Keratinocyte (primary cell): ENCODE results near the gene PRDX1. TPM values are rescaled to one million over a fixed set of nuclear protein-coding genes. Genes with fewer than 3 reads are reported as not detected.
A peak's percentile ranks its signal among the peaks of the same experiment; 100 is the strongest.
"Not testable (repeated sequence)": the region's sequence is repeated elsewhere in the genome, so short reads cannot be mapped to it uniquely, and the experiment has no call there.

Experiments
- DNase-seq: peaks from one replicate; pipeline ENCODE4 v3.0.0-alpha.2; 2011; ENCODE audit warnings: low read depth, missing footprints, low spot score
- FAIRE-seq: peaks from 2 replicates; lab custom pipeline; 2011; peaks lifted over from hg19 to GRCh38; lab: Jason Lieb, UNC
- H2AFZ ChIP-seq: 2 replicates; pipeline ENCODE4 v1.6.0; 2012; ENCODE audit warnings: low read length, control low read depth, inconsistent platforms; ENCODE audit not compliant: control insufficient read depth
- H3K27ac ChIP-seq: 2 replicates; pipeline ENCODE4 v1.5.1; 2011; ENCODE audit warnings: low read length; ENCODE audit not compliant: control insufficient read depth, insufficient read depth
- H3K27me3 ChIP-seq: 3 replicates; pipeline ENCODE4 v1.6.0; 2011; ENCODE audit warnings: low read length; ENCODE audit not compliant: control insufficient read depth, insufficient read depth; ENCODE audit errors: extremely low read depth
- H3K36me3 ChIP-seq, 2 experiments: 2 replicates in 1 of 2; 3 replicates in 1 of 2; pipeline ENCODE4 v1.5.1; 2011; ENCODE audit warnings: low read length in 2 of 2, mild to moderate bottlenecking in 1 of 2; ENCODE audit not compliant: control insufficient read depth in 2 of 2, insufficient read depth in 2 of 2; ENCODE audit errors: extremely low read depth in 1 of 2
- H3K4me1 ChIP-seq: 3 replicates; pipeline ENCODE4 v1.5.1; 2011; ENCODE audit warnings: low read length; ENCODE audit not compliant: control insufficient read depth, insufficient read depth; ENCODE audit errors: extremely low read depth
- H3K4me2 ChIP-seq: 3 replicates; pipeline ENCODE4 v1.6.0; 2011; ENCODE audit warnings: low read depth, low read length; ENCODE audit not compliant: control insufficient read depth, insufficient read depth; ENCODE audit errors: extremely low read depth
- H3K4me3 ChIP-seq, 3 experiments: fragments of 200-600 bp in 1 of 3; sonication (generic) in 1 of 3; 2 replicates in 2 of 3; 3 replicates in 1 of 3; pipeline ENCODE4 v1.5.1; 2011 to 2016; ENCODE audit warnings: low read length in 3 of 3, mild to moderate bottlenecking in 3 of 3, control low read depth in 2 of 3, inconsistent platforms in 1 of 3, low read depth in 1 of 3, mixed read lengths in 1 of 3, mixed run types in 1 of 3, moderate library complexity in 1 of 3; ENCODE audit not compliant: control insufficient read depth in 2 of 3, insufficient read depth in 2 of 3; ENCODE audit errors: extremely low read depth in 1 of 3
- H3K79me2 ChIP-seq: 2 replicates; pipeline ENCODE4 v1.6.0; 2012; ENCODE audit warnings: low read length; ENCODE audit not compliant: control insufficient read depth, insufficient read depth
- H3K9ac ChIP-seq: 3 replicates; pipeline ENCODE4 v1.6.0; 2011; ENCODE audit warnings: low read length; ENCODE audit not compliant: control insufficient read depth, insufficient read depth; ENCODE audit errors: extremely low read depth
- H3K9me1 ChIP-seq: 3 replicates; pipeline ENCODE4 v1.6.0; 2011; ENCODE audit warnings: low read length; ENCODE audit not compliant: control insufficient read depth, insufficient read depth; ENCODE audit errors: extremely low read depth
- H3K9me3 ChIP-seq: 2 replicates; pipeline ENCODE4 v1.5.1; 2012; ENCODE audit warnings: low read depth, low read length; ENCODE audit not compliant: control insufficient read depth
- H4K20me1 ChIP-seq: 3 replicates; pipeline ENCODE4 v1.6.0; 2011; ENCODE audit warnings: low read length; ENCODE audit not compliant: control insufficient read depth, insufficient read depth; ENCODE audit errors: extremely low read depth
- CTCF ChIP-seq, 3 experiments: IDR thresholded peaks in 1 of 3; conservative IDR thresholded peaks in 1 of 3; optimal IDR thresholded peaks in 1 of 3; 2 replicates in 2 of 3; 3 replicates in 1 of 3; pipeline versions ENCODE3 to v1.5.1; 2011; ENCODE audit warnings: low read length in 3 of 3, mild to moderate bottlenecking in 3 of 3, moderate library complexity in 2 of 3, control low read depth in 1 of 3, inconsistent platforms in 1 of 3; ENCODE audit not compliant: insufficient read depth in 2 of 3; ENCODE audit errors: extremely low read depth in 1 of 3
- EZH2 ChIP-seq: IDR thresholded peaks from one replicate; pipeline ENCODE4 v1.6.1; 2012; ENCODE audit warnings: inconsistent platforms, mild to moderate bottlenecking, low read length, moderate library complexity
- dilution Hi-C: fragments of 300-500 bp; cut with MboI; formaldehyde crosslinking; loops from one replicate; pipeline ENCODE4 v1.7.0; 2020; ENCODE audit warnings: low sequenced_read_pairs; ENCODE audit not compliant: extremely low pct_ligation_motif_present
- polyA plus RNA-seq, 5 experiments: library from polyadenylated mRNA; depleted of rRNA in 3 of 5; stranded (reverse) in 3 of 5; stranded (forward) in 1 of 5; unstranded in 1 of 5; fragments of >200 nt; gene quantifications; 1 replicate in 1 of 5; 2 replicates in 3 of 5; 3 replicates in 1 of 5; pipeline versions ENCODE4 v1.2.1 to v1.2.3, GENCODE V29; 2011 to 2012; ENCODE audit warnings: missing spikeins in 2 of 5, low read depth in 1 of 5, low replicate concordance in 1 of 5

Gene PRDX1
- polyA plus RNA-seq, 1 donor (not counting 4 experiments of a cell fraction or from before 2014, with no cell fraction given), result 1,251 TPM

- peak overlapping the region; percentile 81 for H2AFZ ChIP-seq
- peak overlapping the region; percentile 92 to 100 (median 98) for H3K4me3 ChIP-seq
- peaks cover 39% of the 10 kb centered on the region for H3K79me2 ChIP-seq
- H3K36me3 ChIP-seq, result peaks cover 2 to 9% of the 10 kb centered on the region in 2 experiments
- H3K4me2 ChIP-seq, result peak overlapping the region; percentile 87
- H3K9me3 ChIP-seq, result no peaks in the 10 kb centered on the region
- dilution Hi-C loops, result no loop called here
- H3K27ac ChIP-seq, result peak overlapping the region; percentile 95
- H3K9ac ChIP-seq, result peak overlapping the region; percentile 90
- H3K4me1 ChIP-seq, result peaks cover 20% of the 10 kb centered on the region
- DNase-seq, result no peak
- no peaks in the 10 kb centered on the region for H3K27me3 ChIP-seq
- FAIRE-seq, result no peak
- no peaks in the 10 kb centered on the region for H3K9me1 ChIP-seq
- no peak for TF ChIP-seq CTCF (optimal IDR thresholded peaks at IDR 0.05 in 1 of 3, IDR thresholded peaks at IDR 0.05 in 1 of 3, conservative IDR thresholded peaks at IDR 0.05 in 1 of 3; ENCODE audit: extremely low read depth in 1 of 3, insufficient read depth in 2 of 3, low read length in 3 of 3)
- TF ChIP-seq EZH2, result no peak
- peaks cover 12% of the 10 kb centered on the region for H4K20me1 ChIP-seq
These were observed 830 bp upstream of the PRDX1 start for GRCh38 chr1:45522324-45523104.

GRCh38 chr1:45519774-45520173 is 1.9 kb downstream of the PRDX1 start:
- H4K20me1 ChIP-seq, result peaks cover 21% of the 10 kb centered on the region
- H3K36me3 ChIP-seq, result peaks cover 15 to 31% of the 10 kb centered on the region in 2 experiments
- H3K4me1 ChIP-seq, result peaks cover 28% of the 10 kb centered on the region

More at GRCh38 chr1:45519774-45520173, 1.9 kb downstream of the PRDX1 start:
- dilution Hi-C loops, H3K27me3 ChIP-seq, H3K9me1 ChIP-seq, H2AFZ ChIP-seq, FAIRE-seq, DNase-seq, H3K27ac ChIP-seq, H3K9ac ChIP-seq, H3K9me3 ChIP-seq: not testable (repeated sequence)
- Histone ChIP-seq H3K4me2 (peak overlapping the region; percentile 88), H3K4me3 (peak overlapping the region; percentile 77 to 100 (median 92)), H3K79me2 (peaks cover 52% of the 10 kb centered on the region)
